MCF 10A (cell line): Measurements from ENCODE around the gene SAMD4B. TPM values are rescaled to one million over a fixed set of nuclear protein-coding genes. Genes with fewer than 3 reads are reported as not detected.
"Not testable (repeated sequence)": the region's sequence is repeated elsewhere in the genome, so short reads cannot be mapped to it uniquely, and the experiment has no call there.

Source experiments
- BruUV-seq: library from RNA; stranded (reverse); fragments of 400-500 nt; replicated peaks from 2 replicates; lab custom pipeline; 2021; lab: Mats Ljungman, UMichigan
- CTCF ChIA-PET: fragments of 300-600 bp; sonication (Branson Sonifier 250); formaldehyde crosslinking; extraction: SDS; loops from one replicate; lab custom pipeline; 2021; ENCODE audit warnings: antibody characterized with exemption, inconsistent platforms; lab: Yijun Ruan, JAX
- POLR2A ChIA-PET: fragments of 300-600, 350-650 bp; sonication (Branson Sonifier 250); formaldehyde crosslinking; extraction: SDS; loops from one replicate; lab custom pipeline; 2020; ENCODE audit warnings: antibody characterized with exemption, inconsistent platforms; lab: Yijun Ruan, JAX
- DNase-seq: peaks from one replicate; pipeline ENCODE4 v3.0.0-alpha.2; 2018; ENCODE audit not compliant: unreplicated experiment
- H3K27ac Mint-ChIP-seq: one replicate; pipeline ENCODE4 v1.8.0; 2022; ENCODE audit warnings: mild to moderate bottlenecking, low read depth, mixed read lengths; ENCODE audit not compliant: unreplicated experiment
- H3K27me3 Mint-ChIP-seq: one replicate; pipeline ENCODE4 v1.8.0; 2022; ENCODE audit warnings: mixed read lengths; ENCODE audit not compliant: insufficient read depth, unreplicated experiment
- H3K36me3 Mint-ChIP-seq: one replicate; pipeline ENCODE4 v1.8.0; 2022; ENCODE audit warnings: mild to moderate bottlenecking, moderate library complexity, mixed read lengths; ENCODE audit not compliant: insufficient read depth, unreplicated experiment
- H3K4me1 Mint-ChIP-seq: one replicate; pipeline ENCODE4 v1.8.0; 2022; ENCODE audit warnings: mixed read lengths; ENCODE audit not compliant: insufficient read depth, unreplicated experiment
- H3K4me3 Mint-ChIP-seq: one replicate; pipeline ENCODE4 v1.8.0; 2022; ENCODE audit warnings: mild to moderate bottlenecking, moderate library complexity, mixed read lengths; ENCODE audit not compliant: unreplicated experiment
- H3K9me3 Mint-ChIP-seq: one replicate; pipeline ENCODE4 v1.8.0; 2022; ENCODE audit warnings: mixed read lengths; ENCODE audit not compliant: unreplicated experiment
- CTCF ChIP-seq: fragments of 200-600 bp; IDR thresholded peaks from one replicate; pipeline ENCODE4 v1.8.0; 2022; ENCODE audit warnings: antibody characterized with exemption, mild to moderate bottlenecking; ENCODE audit not compliant: unreplicated experiment
- intact Hi-C: fragments of 100-400 bp; cut with micrococcal nuclease; formaldehyde crosslinking; loops from 2 replicates; pipeline ENCODE4 v1.14.1; 2022
- total RNA-seq: library from RNA; stranded (reverse); gene quantifications from 2 replicates; pipeline ENCODE4 v1.2.3, GENCODE V29; 2022

SAMD4B gene
- total RNA-seq, 1 experiment from 2014 or later, result 65.4 TPM

- POLR2A ChIA-PET, result no interaction called here
- peaks cover 6% of the 10 kb centered on the region for H3K4me1 Mint-ChIP-seq
- BruUV-seq, result no TSS peak
Observed at GRCh38 chr19:39307822-39308530, 34.2 kb upstream of the SAMD4B start.

GRCh38 chr19:39308531-39309304 lies 33.5 kb upstream of the SAMD4B start:
- CTCF ChIA-PET, result interaction anchor here (0.6 to 0.7 kb wide), 2 partner anchors 236 to 1165 kb away, joined by 3 to 4 read pairs; no protein-coding TSS in a partner anchor
- peaks cover 6% of the 10 kb centered on the region for H3K4me1 Mint-ChIP-seq

More at GRCh38 chr19:39307822-39308530, 34.2 kb upstream of the SAMD4B start:
- intact Hi-C loops, result no loop called here
- Mint-ChIP-seq H3K36me3 (no peaks in the 10 kb centered on the region), H3K4me3 (no peak overlapping the region), H3K27me3 (peaks cover 39% of the 10 kb centered on the region), H3K9me3 (no peaks in the 10 kb centered on the region), H3K27ac (no peak overlapping the region)
- CTCF ChIA-PET, result no interaction called here
- TF ChIP-seq CTCF, result no peak
- no peak for DNase-seq

GRCh38 chr19:39309305-39309670 lies 32.9 kb upstream of the SAMD4B start:
- CTCF ChIA-PET, result interaction anchor here (0.6 to 0.7 kb wide), 3 partner anchors 237 to 1166 kb away, joined by 3 to 4 read pairs (median 3); no protein-coding TSS in a partner anchor

More at GRCh38 chr19:39308531-39309304, 33.5 kb upstream of the SAMD4B start:
- Mint-ChIP-seq H3K9me3 (no peaks in the 10 kb centered on the region), H3K27ac (no peak overlapping the region), H3K36me3 (no peaks in the 10 kb centered on the region), H3K4me3 (no peak overlapping the region), H3K27me3 (peaks cover 37% of the 10 kb centered on the region)
- no TSS peak for BruUV-seq
- intact Hi-C loops, result no loop called here
- DNase-seq, result no peak
- POLR2A ChIA-PET, result interaction anchor here (0.6 kb wide), 1 partner anchor 183 kb away, joined by 5 read pairs; no protein-coding TSS in a partner anchor
- TF ChIP-seq CTCF, result no peak

GRCh38 chr19:39310558-39311311 lies 31.5 kb upstream of the SAMD4B start:
- no peak for TF ChIP-seq CTCF
- H3K4me1 Mint-ChIP-seq, result peaks cover 6% of the 10 kb centered on the region
- ChIA-PET POLR2A (interaction anchor here (0.6 to 1.0 kb wide), 2 partner anchors 12 to 908 kb away, joined by 3 read pairs; partner anchors contain the start of gene FAM98C), CTCF (interaction anchor here (0.6 kb wide), 2 partner anchors 16 to 798 kb away, joined by 3 to 6 read pairs; no protein-coding TSS in a partner anchor)
- no TSS peak for BruUV-seq
- H3K27me3 Mint-ChIP-seq, result peaks cover 16% of the 10 kb centered on the region
- no peaks in the 10 kb centered on the region for H3K9me3 Mint-ChIP-seq
- intact Hi-C loops, result no loop called here
- H3K27ac Mint-ChIP-seq, result no peak overlapping the region
- DNase-seq, result no peak
- no peak overlapping the region for H3K4me3 Mint-ChIP-seq
- no peaks in the 10 kb centered on the region for H3K36me3 Mint-ChIP-seq

More at GRCh38 chr19:39309305-39309670, 32.9 kb upstream of the SAMD4B start:
- POLR2A ChIA-PET, result interaction anchor here (0.6 kb wide), 1 partner anchor 183 kb away, joined by 5 read pairs; no protein-coding TSS in a partner anchor
- DNase-seq, H3K4me3 Mint-ChIP-seq, H3K9me3 Mint-ChIP-seq, H3K4me1 Mint-ChIP-seq, BruUV-seq, H3K27ac Mint-ChIP-seq, H3K36me3 Mint-ChIP-seq, intact Hi-C loops: not testable (repeated sequence)
- peaks cover 31% of the 10 kb centered on the region for H3K27me3 Mint-ChIP-seq
